H1 (cell line): ENCODE data around the gene CAMK2G.

Source experiments
- CBX5 ChIP-seq: fragments of 300-800, 300-1000 bp; sonication (generic); IDR thresholded peaks from 2 replicates; pipeline ENCODE4 v1.7.1; 2016; ENCODE audit warnings: antibody characterized with exemption, low read length, low read depth
- EZH2 ChIP-seq: fragments of 200-600 bp; sonication (generic); IDR thresholded peaks from 2 replicates; pipeline ENCODE4 v1.7.1; 2012; ENCODE audit warnings: low read depth, mild to moderate bottlenecking, moderate library complexity, low read length, inconsistent platforms; ENCODE audit not compliant: severe bottlenecking
- GABPA ChIP-seq: IDR thresholded peaks from 2 replicates; pipeline ENCODE4 v1.6.1; 2011; ENCODE audit warnings: mild to moderate bottlenecking, low read length, moderate library complexity, borderline replicate concordance; ENCODE audit not compliant: insufficient read depth
- KDM1A ChIP-seq: fragments of 200-600, 300-600 bp; sonication (generic); IDR thresholded peaks from 2 replicates; pipeline ENCODE4 v1.7.1; 2016; ENCODE audit warnings: mild to moderate bottlenecking, low read length, borderline replicate concordance
- PHF8 ChIP-seq: fragments of 200-600 bp; sonication (generic); conservative IDR thresholded peaks from 2 replicates; pipeline ENCODE4 v1.7.1; 2012; ENCODE audit warnings: low read depth, mild to moderate bottlenecking, inconsistent platforms, low read length, moderate library complexity
- POLR2A ChIP-seq, 2 experiments: IDR thresholded peaks; 1 replicate in 1 of 2; 2 replicates in 1 of 2; pipeline ENCODE4 v1.6.1; 2011; ENCODE audit warnings: low read depth in 2 of 2, low read length in 2 of 2, mild to moderate bottlenecking in 2 of 2; ENCODE audit errors: control extremely low read depth in 1 of 2
- POLR2AphosphoS5 ChIP-seq: IDR thresholded peaks from 2 replicates; pipeline ENCODE4 v1.6.1; 2011; ENCODE audit warnings: low read depth, low read length
- RNF2 ChIP-seq: fragments of 200-900, 300-1000 bp; sonication (generic); IDR thresholded peaks from 2 replicates; pipeline ENCODE4 v1.7.1; 2016; ENCODE audit warnings: borderline replicate concordance, low read depth, mild to moderate bottlenecking, antibody characterized with exemption, low read length; ENCODE audit not compliant: poor library complexity, severe bottlenecking; ENCODE audit errors: missing control alignments
- TAF1 ChIP-seq: IDR thresholded peaks from 2 replicates; pipeline ENCODE4 v1.6.1; 2011; ENCODE audit warnings: mild to moderate bottlenecking, low read depth, low read length
- TCF12 ChIP-seq: IDR thresholded peaks from 2 replicates; pipeline ENCODE4 v1.6.1; 2011; ENCODE audit warnings: low read depth, mild to moderate bottlenecking, low read length
- ZNF274 ChIP-seq: IDR thresholded peaks from 2 replicates; pipeline ENCODE4 v1.7.0; 2012; ENCODE audit warnings: low read length, borderline replicate concordance; ENCODE audit errors: extremely low read depth
- TF ChIP-seq, protein P1 (sequence below), 3 experiments: IDR thresholded peaks; 1 replicate in 2 of 3; 2 replicates in 1 of 3; pipeline versions ENCODE4 v1.5.1 to v1.6.1; 2011; ENCODE audit warnings: low read length in 3 of 3, mild to moderate bottlenecking in 3 of 3, inconsistent platforms in 2 of 3, low read depth in 1 of 3, moderate library complexity in 1 of 3; ENCODE audit not compliant: insufficient read depth in 1 of 3; ENCODE audit errors: control extremely low read depth in 1 of 3

GRCh38 chr10:73768881-73769280 is 105.5 kb downstream of the CAMK2G start:
- TF ChIP-seq, protein P1, sequence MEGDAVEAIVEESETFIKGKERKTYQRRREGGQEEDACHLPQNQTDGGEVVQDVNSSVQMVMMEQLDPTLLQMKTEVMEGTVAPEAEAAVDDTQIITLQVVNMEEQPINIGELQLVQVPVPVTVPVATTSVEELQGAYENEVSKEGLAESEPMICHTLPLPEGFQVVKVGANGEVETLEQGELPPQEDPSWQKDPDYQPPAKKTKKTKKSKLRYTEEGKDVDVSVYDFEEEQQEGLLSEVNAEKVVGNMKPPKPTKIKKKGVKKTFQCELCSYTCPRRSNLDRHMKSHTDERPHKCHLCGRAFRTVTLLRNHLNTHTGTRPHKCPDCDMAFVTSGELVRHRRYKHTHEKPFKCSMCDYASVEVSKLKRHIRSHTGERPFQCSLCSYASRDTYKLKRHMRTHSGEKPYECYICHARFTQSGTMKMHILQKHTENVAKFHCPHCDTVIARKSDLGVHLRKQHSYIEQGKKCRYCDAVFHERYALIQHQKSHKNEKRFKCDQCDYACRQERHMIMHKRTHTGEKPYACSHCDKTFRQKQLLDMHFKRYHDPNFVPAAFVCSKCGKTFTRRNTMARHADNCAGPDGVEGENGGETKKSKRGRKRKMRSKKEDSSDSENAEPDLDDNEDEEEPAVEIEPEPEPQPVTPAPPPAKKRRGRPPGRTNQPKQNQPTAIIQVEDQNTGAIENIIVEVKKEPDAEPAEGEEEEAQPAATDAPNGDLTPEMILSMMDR (IDR thresholded peaks at IDR 0.05; ENCODE audit: control extremely low read depth in 1 of 3, insufficient read depth in 1 of 3, low read depth in 1 of 3, low read length in 3 of 3): peak; percentile 4 to 32 (median 19); a peak in 3 of 4 replicates
- TF ChIP-seq GABPA: no peak
- TF ChIP-seq TAF1: no peak
- no peak for TF ChIP-seq POLR2A (IDR thresholded peaks at IDR 0.05; ENCODE audit: control extremely low read depth in 1 of 2, low read depth in 2 of 2, low read length in 2 of 2)
- TF ChIP-seq PHF8: no peak
- no peak for TF ChIP-seq ZNF274
- TF ChIP-seq EZH2: no peak
- TF ChIP-seq RNF2: no peak
- TF ChIP-seq TCF12: no peak
- TF ChIP-seq CBX5: no peak
- no peak for TF ChIP-seq POLR2AphosphoS5
- no peak for TF ChIP-seq KDM1A
